Measurements from ENCODE around the gene SLC25A38.
"Not testable (repeated sequence)": the region's sequence is repeated elsewhere in the genome, so short reads cannot be mapped to it uniquely, and the experiment has no call there.

Gene SLC25A38

GRCh38 chr3:39408493-39409372 lies 25.6 kb downstream of the SLC25A38 start:
- no peak for DNase-seq

- no peak for DNase-seq
Measured at GRCh38 chr3:39409514-39410136, 26.5 kb downstream of the SLC25A38 start.

- DNase-seq = no peak
Measured at GRCh38 chr3:39410893-39411292, 27.7 kb downstream of the SLC25A38 start.

GRCh38 chr3:39412668-39413260 lies 29.6 kb downstream of the SLC25A38 start:
- DNase-seq = no peak

GRCh38 chr3:39413691-39414420 lies 30.7 kb downstream of the SLC25A38 start:
- DNase-seq = no peak

GRCh38 chr3:39414421-39414907 lies 31.3 kb downstream of the SLC25A38 start:
- no peak for DNase-seq

GRCh38 chr3:39415302-39415701 lies 32.1 kb downstream of the SLC25A38 start:
- not testable (repeated sequence) for DNase-seq

- DNase-seq = no peak
Measured at GRCh38 chr3:39415983-39416382, 32.8 kb downstream of the SLC25A38 start.

- not testable (repeated sequence) for DNase-seq
Measured at GRCh38 chr3:39416998-39417397, 33.8 kb downstream of the SLC25A38 start.

GRCh38 chr3:39418556-39419225 lies 35.5 kb downstream of the SLC25A38 start:
- not testable (repeated sequence) for DNase-seq

GRCh38 chr3:39419742-39420315 lies 36.7 kb downstream of the SLC25A38 start:
- no peak for DNase-seq

GRCh38 chr3:39420543-39420942 lies 37.4 kb downstream of the SLC25A38 start:
- DNase-seq = no peak

- DNase-seq = no peak
Measured at GRCh38 chr3:39423436-39423970, 40.3 kb downstream of the SLC25A38 start.

- DNase-seq = no peak
Measured at GRCh38 chr3:39426312-39426711, 43.1 kb downstream of the SLC25A38 start.

GRCh38 chr3:39427506-39427905 lies 44.3 kb downstream of the SLC25A38 start:
- no peak for DNase-seq

GRCh38 chr3:39428745-39429201 lies 45.6 kb downstream of the SLC25A38 start:
- no peak for DNase-seq

GRCh38 chr3:39429466-39429865 lies 46.3 kb downstream of the SLC25A38 start:
- DNase-seq = no peak

GRCh38 chr3:39432342-39432741 lies 49.2 kb downstream of the SLC25A38 start:
- DNase-seq = no peak

- DNase-seq = no peak
Measured at GRCh38 chr3:39433642-39434041, 50.5 kb downstream of the SLC25A38 start.

GRCh38 chr3:39434574-39434973 lies 51.4 kb downstream of the SLC25A38 start:
- no peak for DNase-seq

GRCh38 chr3:39435006-39435748 lies 52.0 kb downstream of the SLC25A38 start:
- no peak for DNase-seq
